HG03039 (cell line): Measurements from ENCODE around the gene PRAC1.

ENCODE experiments used
- ATAC-seq: cut with Tn5 transposase; IDR thresholded peaks from one replicate; pipeline ENCODE4 v1.9.1; 2021; ENCODE audit warnings: mild to moderate bottlenecking, moderate library complexity; ENCODE audit not compliant: unreplicated experiment

The PRAC1 gene

GRCh38 chr17:48747445-48748363, 25.4 kb upstream of the PRAC1 start:
- ATAC-seq: no peak

GRCh38 chr17:48746916-48747444, 24.7 kb upstream of the PRAC1 start:
- ATAC-seq: no peak

- ATAC-seq: no peak
Observed at GRCh38 chr17:48745381-48746275, 23.3 kb upstream of the PRAC1 start.

- ATAC-seq: no peak
Observed at GRCh38 chr17:48740537-48740936, 18.2 kb upstream of the PRAC1 start.

GRCh38 chr17:48738803-48739526, 16.6 kb upstream of the PRAC1 start:
- no peak for ATAC-seq

- ATAC-seq: no peak
Observed at GRCh38 chr17:48738424-48738802, 16.1 kb upstream of the PRAC1 start.

GRCh38 chr17:48737330-48738043, 15.2 kb upstream of the PRAC1 start:
- ATAC-seq: no peak

- ATAC-seq: no peak
Observed at GRCh38 chr17:48735062-48735351, 12.7 kb upstream of the PRAC1 start.

GRCh38 chr17:48734333-48735061, 12.2 kb upstream of the PRAC1 start:
- no peak for ATAC-seq

GRCh38 chr17:48733632-48734328, 11.5 kb upstream of the PRAC1 start:
- no peak for ATAC-seq

- no peak for ATAC-seq
Observed at GRCh38 chr17:48732688-48733629, 10.6 kb upstream of the PRAC1 start.

- no peak for ATAC-seq
Observed at GRCh38 chr17:48731355-48731754, 9.0 kb upstream of the PRAC1 start.

- no peak for ATAC-seq
Observed at GRCh38 chr17:48730240-48730550, 7.9 kb upstream of the PRAC1 start.

GRCh38 chr17:48729335-48730239, 7.3 kb upstream of the PRAC1 start:
- no peak for ATAC-seq

- no peak for ATAC-seq
Observed at GRCh38 chr17:48728232-48729231, 6.2 kb upstream of the PRAC1 start, which contains the start of gene HOXB13. TSS of gene HOXB13 (minus strand) at chr17:48728750. CDS start at chr17:48728593, 157 bp downstream.
